Vagina (tissue), 2 donors: ENCODE data around the gene SEC31A. TPM values are rescaled to one million over a fixed set of nuclear protein-coding genes. Genes with fewer than 3 reads are reported as not detected.
A peak's percentile ranks its signal among the peaks of the same experiment; 100 is the strongest.

ENCODE experiments used
- DNase-seq, 2 donors: peaks; one replicate each; pipeline ENCODE4 v3.0.0-alpha.2; 2017; ENCODE audit errors: extremely low spot score in 2 of 2
- H3K27ac ChIP-seq: fragments of 200-600 bp; sonication (generic); one replicate; pipeline ENCODE4 v1.5.1; 2019
- H3K27me3 ChIP-seq: fragments of 200-600 bp; sonication (generic); one replicate; pipeline ENCODE4 v1.5.1; 2019
- H3K36me3 ChIP-seq, 2 donors: fragments of 200-600 bp; sonication (generic); one replicate each; pipeline ENCODE4 v1.5.1; 2017 to 2019
- H3K4me1 ChIP-seq: fragments of 200-600 bp; sonication (generic); one replicate; pipeline ENCODE4 v1.5.1; 2019
- H3K4me3 ChIP-seq, 2 donors: fragments of 200-600 bp; sonication (generic); 1 replicate in 1 of 2; 2 replicates in 1 of 2; pipeline ENCODE4 v1.5.1; 2016 to 2019
- H3K9me3 ChIP-seq: fragments of 200-600 bp; sonication (generic); one replicate; pipeline ENCODE4 v1.5.1; 2019
- CTCF ChIP-seq, 3 experiments: fragments of 450-650 bp in 2 of 3; fragments of 200-600 bp in 1 of 3; sonication (generic) in 1 of 3; IDR thresholded peaks; one replicate each; pipeline ENCODE4 v1.5.1; 2017 to 2019; ENCODE audit warnings: antibody characterized with exemption in 3 of 3, mild to moderate bottlenecking in 2 of 3, moderate library complexity in 2 of 3
- POLR2A ChIP-seq, 2 donors: fragments of 450-650 bp; IDR thresholded peaks; one replicate each; pipeline ENCODE4 v1.6.1; 2017; ENCODE audit warnings: antibody characterized with exemption in 2 of 2, mild to moderate bottlenecking in 2 of 2, moderate library complexity in 2 of 2
- POLR2AphosphoS5 ChIP-seq, 2 donors: sonication (generic); formaldehyde crosslinking; IDR thresholded peaks; one replicate each; pipeline ENCODE4 v1.9.0; 2017; ENCODE audit warnings: antibody characterized with exemption in 2 of 2, mild to moderate bottlenecking in 2 of 2, low read depth in 1 of 2; ENCODE audit not compliant: insufficient read depth in 1 of 2
- intact Hi-C: fragments of 100-400 bp; cut with DNase I; formaldehyde crosslinking; loops from one replicate; pipeline ENCODE4 v1.15.1; 2023
- total RNA-seq: library from RNA; depleted of rRNA; stranded (reverse); fragments of >200 nt; gene quantifications from one replicate; pipeline ENCODE4 v1.2.3, GENCODE V29; 2016

Gene SEC31A
- total RNA-seq, 1 donor from 2014 or later = 133 TPM

- Histone ChIP-seq H3K9me3 (no peaks in the 10 kb centered on the region), H3K4me1 (peaks cover 20% of the 10 kb centered on the region), H3K36me3 (no peaks in the 10 kb centered on the region), H3K27me3 (no peaks in the 10 kb centered on the region), H3K4me3 (peak overlapping the region; percentile 60 to 79), H3K27ac (peak overlapping the region; percentile 39)
- no peak for TF ChIP-seq POLR2AphosphoS5 (IDR thresholded peaks at IDR 0.05; ENCODE audit: insufficient read depth in 1 of 2, low read depth in 1 of 2)
- no peak for TF ChIP-seq POLR2A (IDR thresholded peaks at IDR 0.05)
- TF ChIP-seq CTCF (IDR thresholded peaks at IDR 0.05) = no peak
- DNase-seq = peak in 1 of 2 donors; percentile 86
- intact Hi-C loops = no loop called here
Observed at GRCh38 chr4:82797040-82797404, 93.9 kb downstream of the SEC31A start.

- Histone ChIP-seq H3K4me1 (peaks cover 12% of the 10 kb centered on the region), H3K4me3 (no peak overlapping the region), H3K9me3 (no peaks in the 10 kb centered on the region), H3K27ac (no peak overlapping the region), H3K27me3 (no peaks in the 10 kb centered on the region), H3K36me3 (no peaks in the 10 kb centered on the region)
- TF ChIP-seq POLR2A (IDR thresholded peaks at IDR 0.05) = no peak
- no peak for DNase-seq
- intact Hi-C loops = no loop called here
Observed at GRCh38 chr4:82792912-82793649, 97.9 kb downstream of the SEC31A start.

GRCh38 chr4:82791179-82791578, 99.8 kb downstream of the SEC31A start:
- intact Hi-C loops = no loop called here
- no peak overlapping the region for H3K4me3 ChIP-seq
- peak in 1 of 2 donors; percentile 13 for DNase-seq
- H3K9me3 ChIP-seq = no peaks in the 10 kb centered on the region
- no peaks in the 10 kb centered on the region for H3K36me3 ChIP-seq
- H3K4me1 ChIP-seq = peaks cover 7% of the 10 kb centered on the region
- TF ChIP-seq POLR2AphosphoS5 (IDR thresholded peaks at IDR 0.05; ENCODE audit: insufficient read depth in 1 of 2, low read depth in 1 of 2) (no peak), CTCF (IDR thresholded peaks at IDR 0.05) (no peak), POLR2A (IDR thresholded peaks at IDR 0.05) (no peak)
- no peaks in the 10 kb centered on the region for H3K27me3 ChIP-seq
- H3K27ac ChIP-seq = no peak overlapping the region

GRCh38 chr4:82790060-82790660, 100.8 kb downstream of the SEC31A start:
- H3K27ac ChIP-seq = no peak overlapping the region

More at GRCh38 chr4:82790060-82790660, 100.8 kb downstream of the SEC31A start:
- H3K4me1 ChIP-seq = peaks cover 17% of the 10 kb centered on the region
- no peaks in the 10 kb centered on the region for H3K27me3 ChIP-seq
- peak in 1 of 2 donors; percentile 71 for DNase-seq
- H3K4me3 ChIP-seq = no peak overlapping the region
- no peaks in the 10 kb centered on the region for H3K9me3 ChIP-seq
- TF ChIP-seq POLR2A (IDR thresholded peaks at IDR 0.05) (no peak), CTCF (IDR thresholded peaks at IDR 0.05) (no peak), POLR2AphosphoS5 (IDR thresholded peaks at IDR 0.05; ENCODE audit: insufficient read depth in 1 of 2, low read depth in 1 of 2) (no peak)
- no peaks in the 10 kb centered on the region for H3K36me3 ChIP-seq
- intact Hi-C loops = no loop called here
